Stimulated activated CD4-positive, alpha-beta T cell treated with anti-CD3 and anti-CD28 coated beads, TNF-alpha, amount 100 ng/mL, for 24 hours (primary cell): ENCODE measurements around the gene GAK.

Experiments used
- DNase-seq, 3 experiments: peaks; one replicate each; pipeline ENCODE4 v3.0.0-alpha.2; 2020; ENCODE audit warnings: low read depth in 3 of 3

Gene GAK

DNA sequence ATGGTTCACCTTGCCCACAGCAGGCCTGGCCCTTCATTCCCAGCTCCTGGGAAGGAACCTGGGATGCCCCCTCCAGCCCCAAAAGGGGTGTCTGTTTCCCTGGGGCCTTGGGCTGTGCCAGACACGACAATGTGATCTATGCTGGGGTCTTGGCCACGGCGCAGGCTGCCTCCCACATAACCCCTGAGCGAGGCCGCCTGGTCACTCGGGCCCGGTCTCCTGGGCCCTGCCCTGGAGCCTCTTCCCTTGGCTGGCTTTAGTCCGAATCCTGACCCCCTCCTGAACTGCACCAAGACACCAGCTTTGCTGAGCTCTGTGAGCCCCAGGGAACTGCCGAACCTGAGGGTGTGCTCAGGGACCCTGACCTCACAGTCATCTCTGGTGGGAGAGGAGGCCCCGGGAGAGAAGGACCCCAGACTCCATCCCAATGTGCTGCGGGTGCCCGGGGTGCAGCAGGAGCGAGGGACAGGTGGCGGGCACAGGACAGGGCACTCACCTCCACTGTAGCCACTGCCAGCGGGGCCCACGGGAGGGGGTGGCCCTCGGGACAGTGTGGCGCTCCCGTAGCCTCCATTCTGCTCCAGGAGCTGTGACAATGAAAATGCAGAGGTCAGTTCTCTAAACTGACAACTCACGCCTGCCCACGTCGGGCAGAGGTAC, 42.0 kb downstream of the GAK start:
- DNase-seq, result no peak

DNA sequence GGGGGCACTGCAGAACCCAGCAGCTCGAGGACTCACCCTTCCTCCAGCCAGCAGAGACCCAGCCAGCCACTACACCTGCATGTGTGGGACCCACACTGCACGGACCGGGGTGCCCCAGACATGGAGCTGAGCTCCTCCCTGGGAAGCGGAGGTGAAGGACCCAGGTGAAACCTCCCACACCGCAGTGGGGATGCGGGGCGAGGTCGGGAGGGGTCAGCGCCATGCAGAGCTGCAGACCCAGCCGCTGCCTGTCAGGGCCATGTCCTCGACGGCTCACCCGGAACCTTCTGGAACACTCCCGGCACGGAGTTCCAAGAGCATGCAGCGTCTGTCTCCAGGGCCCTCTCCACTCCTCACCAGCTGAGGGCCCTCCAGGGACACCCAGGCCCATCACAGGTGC, 42.6 kb downstream of the GAK start:
- DNase-seq, result no peak

DNA sequence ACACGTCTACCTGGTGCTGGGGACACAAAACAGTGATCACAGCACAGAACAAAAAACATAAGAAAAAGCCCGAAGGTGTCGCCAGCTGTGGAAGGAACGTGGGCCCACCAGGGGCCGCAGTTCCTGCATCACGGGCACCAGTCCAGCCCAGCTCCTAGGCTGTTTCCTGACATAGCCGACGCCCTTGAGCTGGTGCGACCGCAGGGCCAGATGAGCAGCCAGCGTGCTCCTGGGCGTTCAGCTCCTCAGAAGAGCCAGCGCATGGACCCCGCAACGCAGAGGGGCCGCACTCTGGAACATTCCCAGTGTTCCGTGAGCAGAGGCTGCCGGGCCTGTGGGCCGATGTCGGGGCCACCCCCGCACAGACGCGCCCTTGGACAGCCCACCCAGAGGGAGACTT, 44.1 kb downstream of the GAK start:
- DNase-seq, result no peak

DNA sequence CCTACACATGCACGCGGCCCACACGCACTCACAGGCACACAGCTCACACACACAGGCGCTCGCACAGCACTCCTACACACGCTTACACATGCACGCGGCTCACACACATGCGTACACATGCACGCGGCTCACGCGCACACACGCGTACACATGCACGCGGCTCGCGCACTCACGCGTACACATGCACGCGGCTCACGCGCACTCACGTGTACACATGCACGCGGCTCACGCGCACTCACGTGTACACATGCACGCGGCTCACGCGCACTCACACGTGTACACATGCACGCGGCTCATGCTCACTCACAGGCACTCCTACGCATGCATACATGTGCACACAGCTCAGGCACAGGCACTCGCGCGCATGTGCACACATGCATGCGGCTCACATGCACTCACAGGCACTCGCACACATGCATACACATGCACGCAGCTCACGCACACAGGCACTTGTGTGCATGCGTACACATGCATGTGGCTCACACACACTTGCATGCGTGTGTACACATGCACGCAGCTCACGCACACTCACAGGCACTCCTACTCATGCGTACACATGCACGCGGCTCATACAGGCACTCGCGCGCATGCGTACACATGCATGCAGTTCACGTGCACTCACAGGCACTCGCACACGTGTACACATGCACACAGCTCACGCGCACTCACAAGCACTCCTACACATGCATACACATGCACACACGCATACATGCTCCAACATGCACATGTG, 44.9 kb downstream of the GAK start:
- no peak for DNase-seq

DNA sequence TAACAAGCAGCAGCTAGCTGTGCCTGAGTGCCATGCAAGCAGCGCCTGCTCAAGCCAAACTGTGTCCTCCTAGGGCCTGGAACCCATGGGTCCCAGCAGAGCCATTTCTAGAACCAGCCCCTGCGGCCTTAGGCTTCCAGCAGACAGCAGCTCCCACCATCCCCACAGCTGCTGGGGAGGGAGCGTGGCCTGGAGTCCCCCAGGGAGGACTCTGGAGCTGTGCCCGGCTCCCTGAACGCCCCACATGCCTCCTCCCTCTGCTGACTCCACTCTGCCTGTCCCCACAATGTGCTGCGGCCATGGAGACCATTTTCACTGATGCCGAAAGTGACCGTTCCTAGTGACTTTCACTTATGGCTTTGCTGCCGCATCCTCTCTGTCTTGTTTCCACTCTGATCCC, 45.9 kb downstream of the GAK start:
- DNase-seq, result no peak

DNA sequence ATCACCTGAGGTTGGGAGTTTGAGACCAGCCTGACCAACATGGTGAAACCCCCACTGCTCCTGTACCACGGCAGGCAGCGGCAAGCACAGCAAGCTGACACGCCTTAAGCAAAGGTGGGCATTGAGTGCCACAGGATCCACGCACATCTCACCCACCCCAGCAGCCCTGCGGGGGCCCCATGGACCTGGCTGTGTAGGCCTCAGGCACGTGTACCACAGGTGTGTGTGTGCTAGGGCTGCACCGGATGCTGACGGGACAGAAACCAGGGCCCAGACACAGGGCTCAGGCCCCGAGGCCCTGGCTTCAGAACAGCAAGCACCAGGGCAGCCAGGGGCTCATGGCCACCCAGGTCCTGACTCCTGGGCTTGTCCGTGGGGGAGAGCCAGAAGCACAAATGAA, 46.8 kb downstream of the GAK start:
- no peak for DNase-seq

DNA sequence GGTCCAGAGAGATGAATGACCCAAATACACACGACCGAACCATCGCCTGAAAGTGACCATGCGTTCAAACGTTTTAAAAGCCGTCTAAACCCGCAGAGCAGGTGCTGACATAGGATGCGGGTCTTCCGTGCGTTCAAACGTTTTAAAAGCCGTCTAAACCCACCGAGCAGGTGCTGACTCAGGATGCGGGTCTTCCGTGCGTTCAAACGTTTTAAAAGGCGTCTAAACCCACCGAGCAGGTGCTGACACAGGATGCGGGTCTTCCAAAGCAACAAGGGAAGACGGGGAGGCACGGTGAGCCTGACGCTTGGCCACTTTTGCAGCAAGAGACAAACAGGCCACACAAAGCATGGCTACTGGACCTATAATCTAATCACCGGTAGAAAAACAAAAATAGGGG, 47.2 kb downstream of the GAK start:
- no peak for DNase-seq

DNA sequence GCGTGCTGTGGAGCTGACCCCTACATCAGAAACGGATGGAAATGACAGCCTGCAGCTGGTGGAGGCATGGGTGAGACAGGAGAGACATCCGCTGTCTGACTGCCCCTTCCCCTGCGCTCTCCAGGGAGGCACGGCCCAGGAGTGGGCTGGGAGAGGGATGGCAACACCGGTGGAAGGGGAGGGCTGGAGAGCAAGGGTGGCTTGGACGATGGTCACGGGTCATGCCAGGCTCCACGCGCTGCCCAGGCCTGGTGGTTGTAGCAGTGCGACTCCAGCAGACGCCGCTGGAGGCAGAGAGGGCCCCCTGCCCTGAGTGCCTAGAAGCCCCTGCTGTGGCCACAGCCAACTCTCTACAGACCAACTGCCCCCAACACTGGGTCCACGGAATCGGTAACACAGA, 47.9 kb downstream of the GAK start:
- DNase-seq, result no peak

DNA sequence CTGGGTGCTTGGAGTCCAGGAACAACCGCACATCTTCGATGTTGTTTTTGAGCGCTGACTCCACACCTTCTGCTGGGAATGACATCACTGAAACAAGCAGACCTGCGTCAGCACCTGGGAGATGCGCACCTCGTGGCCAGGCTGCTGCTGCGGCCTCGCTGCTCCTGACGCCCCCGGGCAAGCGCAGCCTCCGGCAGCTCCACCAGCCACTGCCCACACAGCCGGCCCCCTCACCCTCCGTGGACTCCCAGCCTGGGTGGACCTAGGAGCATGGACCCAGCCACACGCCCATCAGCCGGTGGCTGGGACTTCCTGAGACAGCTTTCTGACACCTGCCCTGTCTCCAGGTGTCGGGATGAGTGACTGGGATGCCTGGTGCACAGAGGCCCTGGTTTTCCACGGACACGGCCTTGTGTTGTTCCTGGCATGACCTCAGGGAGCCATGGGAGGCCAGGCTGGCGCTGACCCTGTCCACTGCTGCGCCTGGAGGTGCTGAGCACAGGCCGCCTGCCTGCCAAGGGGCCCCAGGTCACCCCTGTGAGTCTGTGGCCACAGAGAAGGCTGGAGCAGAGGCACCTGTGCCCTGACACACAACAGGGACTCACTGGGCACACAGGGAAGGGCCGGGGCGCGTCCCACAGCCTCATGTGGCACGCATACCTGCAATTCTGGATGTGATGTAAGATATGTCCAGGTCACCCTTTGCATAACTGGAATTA, 48.6 kb downstream of the GAK start:
- DNase-seq, result no peak

DNA sequence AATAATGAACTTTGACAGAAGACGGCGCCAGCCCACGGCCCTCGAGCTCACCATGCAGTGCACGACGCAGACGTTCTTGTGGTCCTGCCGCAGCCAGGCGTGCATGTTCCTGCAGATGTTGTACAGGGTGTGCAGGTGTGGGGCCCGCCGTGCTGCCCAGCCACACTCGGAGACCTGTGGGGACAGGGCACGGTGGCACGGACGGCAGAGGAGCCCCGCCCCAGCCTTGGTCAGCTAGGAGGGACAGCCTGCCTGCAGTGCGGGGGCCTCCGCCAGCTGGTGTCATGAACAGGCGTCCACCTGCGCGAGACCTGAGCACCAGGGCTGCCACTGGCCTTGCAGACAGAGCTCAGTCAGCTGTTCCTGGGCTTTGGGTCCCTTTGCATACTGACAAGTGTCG, 49.5 kb downstream of the GAK start:
- no peak for DNase-seq

DNA sequence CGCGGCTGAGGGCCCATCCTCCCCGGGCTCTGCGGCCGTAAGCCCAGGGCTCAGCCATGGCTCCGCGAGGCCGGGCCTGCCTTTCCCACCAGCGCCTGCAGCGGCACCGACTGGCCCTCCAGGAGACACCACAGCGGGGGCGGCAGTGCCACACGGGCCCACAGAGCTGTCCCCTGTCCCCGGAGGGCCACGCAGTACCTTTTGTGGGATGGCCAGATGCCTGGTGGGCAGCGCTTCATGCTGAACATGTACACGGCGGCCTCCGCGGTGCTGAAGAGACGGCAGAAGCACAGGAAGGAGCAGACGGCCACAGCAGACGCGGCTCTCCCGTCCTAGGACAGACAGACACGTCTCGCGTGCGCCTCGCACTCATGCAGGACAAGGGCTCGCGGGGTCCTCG, 50.4 kb downstream of the GAK start:
- no peak for DNase-seq

DNA sequence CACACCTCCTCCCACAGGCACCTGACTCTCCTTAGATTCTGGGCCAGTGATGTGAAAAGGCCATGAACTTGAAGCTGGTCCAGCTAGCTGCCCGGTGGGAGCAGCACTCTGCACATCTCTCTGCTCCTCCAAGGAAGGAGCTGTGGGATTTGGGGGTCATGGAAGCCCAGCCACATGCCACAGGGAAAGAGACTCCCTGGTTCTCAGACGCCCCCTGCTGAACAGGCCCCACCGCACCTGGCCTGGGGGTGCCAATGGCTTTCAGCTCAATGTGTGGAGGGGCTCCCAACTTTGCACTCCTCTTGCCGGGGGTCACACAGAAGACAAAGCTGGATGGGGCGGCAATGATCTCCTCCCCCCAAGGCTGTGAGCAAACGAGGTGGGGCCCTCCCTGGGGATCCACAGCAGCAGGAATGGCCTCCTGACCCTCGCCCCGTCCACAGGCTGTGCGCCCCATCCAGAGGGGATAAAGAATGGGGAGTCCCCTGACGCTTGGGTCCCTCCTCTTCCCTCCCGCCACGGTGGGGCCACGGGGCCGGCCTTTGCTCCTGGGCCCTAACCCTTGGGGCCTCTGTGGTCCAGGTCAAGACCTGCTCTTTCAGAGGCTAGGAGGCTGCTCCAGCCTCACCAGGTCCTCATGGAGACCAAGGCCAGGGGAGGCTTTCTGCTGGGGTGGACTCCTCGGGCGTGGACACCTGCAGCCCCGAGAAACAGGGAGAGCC, 51.3 kb downstream of the GAK start:
- no peak for DNase-seq

DNA sequence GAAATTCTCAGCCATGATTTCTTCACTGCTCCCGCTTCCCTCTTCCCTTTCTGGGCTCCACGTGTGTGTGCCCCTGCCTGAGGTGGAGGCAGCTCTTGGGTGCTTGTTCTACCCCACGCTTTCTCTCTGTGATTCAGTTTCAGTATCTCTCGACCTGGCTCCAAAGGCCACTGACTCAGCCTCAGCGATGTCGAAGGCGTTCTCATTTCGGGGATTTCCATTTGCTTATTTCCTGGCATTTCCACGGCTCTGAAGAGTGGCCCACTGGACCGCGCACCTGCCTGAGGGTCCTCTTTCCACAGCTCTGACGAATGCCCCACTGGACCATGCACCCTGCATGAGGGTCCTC, 52.4 kb downstream of the GAK start:
- DNase-seq, result peak; percentile 40 to 70 (median 52)

DNA sequence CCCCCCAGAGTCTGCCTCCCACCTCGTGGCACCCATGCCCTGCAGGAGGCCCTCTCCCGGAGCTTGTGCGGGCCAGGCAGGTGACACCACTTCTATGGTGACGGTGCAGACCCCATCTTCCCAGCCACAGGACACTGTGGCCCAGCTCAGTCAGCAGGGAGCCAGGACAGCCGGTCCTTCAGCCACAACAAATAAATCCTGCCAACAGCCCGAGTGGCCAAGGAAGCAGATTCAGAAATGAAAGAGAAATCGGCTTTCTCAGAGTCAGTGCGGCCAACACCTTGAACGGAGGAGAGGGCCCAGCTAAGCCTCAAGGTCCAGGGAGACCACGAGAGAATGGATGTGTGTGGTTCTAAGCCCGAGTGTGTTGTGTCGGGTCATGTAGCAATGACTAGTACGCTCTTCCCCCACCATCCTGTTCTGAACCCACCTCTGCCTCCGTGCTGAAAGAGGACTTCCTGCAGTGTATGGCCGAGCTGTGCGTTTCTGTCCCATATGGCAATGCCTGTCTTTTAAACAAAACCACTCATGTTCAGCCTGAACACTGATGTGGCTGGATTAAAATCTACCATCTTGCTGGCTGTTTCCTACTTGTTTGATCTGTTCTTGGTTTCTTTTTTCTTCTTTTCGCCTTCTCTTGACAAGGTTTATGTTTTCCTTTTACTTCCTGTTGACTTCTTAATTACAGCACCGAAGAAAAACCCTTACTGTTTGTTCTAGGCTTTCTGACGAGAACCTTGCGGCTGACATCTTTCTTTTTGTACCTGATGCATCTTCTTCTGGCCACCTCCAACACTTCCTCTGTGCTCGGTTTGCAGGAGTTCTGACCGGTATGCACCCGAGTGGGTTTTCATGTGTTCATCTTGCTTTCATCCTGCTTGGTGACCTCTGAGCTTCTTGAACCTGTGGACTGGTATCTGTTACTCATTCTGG, 53.1 kb downstream of the GAK start:
- peak in 2 of 3 experiments; percentile 14 to 17 for DNase-seq

DNA sequence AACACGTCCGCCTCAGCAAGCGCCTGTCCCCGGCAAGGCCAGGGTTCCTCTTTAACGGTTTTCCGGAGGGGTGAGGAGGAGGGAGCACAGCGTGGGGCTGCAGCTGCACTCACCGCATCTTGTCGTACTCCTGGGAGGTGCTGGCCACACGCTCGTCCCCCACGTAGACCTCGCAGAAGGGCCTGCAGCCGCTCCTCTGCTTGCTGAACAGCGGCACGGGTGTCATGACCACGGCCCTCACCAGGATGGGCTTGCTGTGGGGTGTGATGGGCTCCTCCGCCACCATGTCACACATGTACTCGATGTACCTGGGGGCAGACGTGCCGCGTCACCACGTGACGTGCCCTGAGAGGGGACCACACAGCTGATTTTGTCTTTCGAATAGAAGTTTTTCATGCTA, 54.6 kb downstream of the GAK start:
- no peak for DNase-seq

DNA sequence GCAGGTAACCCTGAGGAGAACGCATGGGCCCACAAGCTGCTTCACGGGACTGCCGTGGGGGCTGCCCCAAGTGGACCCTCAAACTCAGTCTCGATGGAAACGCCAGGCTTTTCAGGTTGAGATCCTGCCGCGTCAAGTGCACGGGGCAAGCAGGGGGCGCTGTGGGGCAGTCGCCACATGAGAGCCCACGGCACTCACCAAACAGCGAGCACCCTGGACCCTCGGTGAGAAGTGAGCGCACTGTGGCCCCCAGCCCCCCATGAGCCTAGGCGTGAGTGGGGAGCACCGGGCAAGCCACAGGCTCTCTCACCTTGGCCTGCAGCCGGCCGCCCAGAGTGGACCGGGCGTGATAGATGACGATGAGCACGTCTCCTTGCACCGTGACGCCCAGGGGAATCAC, 55.3 kb downstream of the GAK start:
- DNase-seq, result no peak

DNA sequence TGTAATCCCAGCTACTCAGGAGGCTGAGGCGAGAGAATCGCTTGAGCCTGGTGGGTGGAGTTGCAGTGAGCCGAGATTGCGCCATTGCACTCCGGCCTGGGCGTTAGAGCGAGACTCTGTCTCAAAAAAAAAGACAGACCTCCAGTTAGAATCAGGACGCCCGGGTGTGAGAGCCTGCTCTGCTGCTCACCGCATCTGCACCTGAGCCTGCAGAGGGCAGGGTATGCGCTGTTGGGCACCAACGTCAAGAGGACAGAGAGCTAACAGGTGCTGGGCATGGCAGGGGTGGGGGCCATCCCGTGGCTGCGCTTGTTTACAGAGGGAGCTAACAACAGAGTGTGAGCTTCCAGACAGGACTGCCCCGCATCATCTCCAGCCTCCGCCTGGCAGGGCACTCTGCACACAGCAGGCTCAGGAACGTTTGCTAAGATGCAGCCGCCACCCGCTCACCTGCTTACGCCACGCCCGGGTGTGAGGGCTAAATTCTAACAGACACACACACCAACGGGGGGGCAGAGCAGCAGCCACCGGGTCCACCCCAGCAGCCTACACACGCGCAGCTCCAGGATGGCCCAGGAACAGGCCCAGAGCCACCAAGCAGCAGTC, 56.2 kb downstream of the GAK start:
- DNase-seq, result no peak

DNA sequence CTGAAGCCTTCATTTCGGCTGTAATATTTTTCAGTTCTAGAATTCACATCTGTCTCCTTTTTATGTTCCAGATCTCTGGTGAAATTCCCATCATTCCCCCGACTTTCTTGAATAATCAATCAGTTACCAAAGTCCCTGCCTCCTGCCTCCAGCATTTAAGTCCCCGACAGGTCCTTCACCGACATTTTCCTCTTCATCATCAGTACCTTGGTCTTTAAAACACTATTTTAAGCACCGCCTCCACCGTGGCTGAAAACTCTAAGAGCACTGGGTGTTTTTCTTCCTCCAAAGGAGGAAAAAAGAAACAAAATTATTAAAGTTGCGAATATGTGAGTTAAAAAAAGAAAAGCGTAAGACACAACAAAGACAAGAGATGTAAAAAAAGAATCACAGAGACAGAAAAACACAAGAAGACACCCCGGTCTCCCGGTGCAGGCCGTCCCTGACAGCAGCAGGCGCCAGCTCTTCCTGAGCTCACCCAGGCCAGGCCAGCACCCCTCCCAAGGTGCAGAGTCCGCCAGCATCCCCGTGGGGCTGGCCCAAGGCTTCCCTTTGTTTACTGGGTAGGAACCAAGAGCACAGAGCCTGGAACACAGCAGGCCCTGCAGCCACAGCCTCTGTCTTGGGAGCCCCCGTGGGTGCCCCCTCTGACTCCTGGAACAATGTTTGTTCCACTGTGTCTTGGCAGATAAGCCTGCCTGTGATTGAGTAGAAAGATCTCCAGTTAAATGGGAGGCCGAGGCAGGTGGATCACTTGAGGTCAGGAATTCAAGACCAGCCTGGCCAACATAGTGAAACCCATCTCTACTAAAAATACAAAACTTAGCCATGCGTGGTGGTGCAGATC, 56.9 kb downstream of the GAK start:
- no peak for DNase-seq

DNA sequence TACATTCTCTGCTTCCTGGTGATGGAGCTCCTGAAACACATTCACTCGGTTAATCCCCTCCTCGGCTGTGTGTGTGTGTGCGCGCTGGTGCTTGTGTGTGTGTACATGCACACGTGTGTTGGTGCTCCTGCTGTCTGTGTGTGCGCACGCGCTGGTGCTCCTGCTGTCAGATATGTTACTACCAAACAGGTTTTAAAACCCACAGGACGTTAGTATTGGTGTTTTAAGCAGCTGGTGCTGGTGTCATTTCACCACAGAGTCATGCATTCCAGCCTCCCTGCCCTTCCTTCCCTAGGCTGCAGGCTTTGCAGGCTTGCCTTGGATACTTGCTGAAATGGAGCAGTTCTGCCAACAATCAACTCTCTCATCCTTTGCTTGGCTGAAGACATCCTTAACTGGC, 58.1 kb downstream of the GAK start:
- no peak for DNase-seq
